ENCODE measurements around the gene SNCA. TPM values are rescaled to one million over a fixed set of nuclear protein-coding genes. Genes with fewer than 3 reads are reported as not detected.
A peak's percentile ranks its signal among the peaks of the same experiment; 100 is the strongest.

Gene SNCA
- total RNA-seq: 83.0 TPM

- H3K9me3 ChIP-seq (ENCODE audit: control insufficient read depth in 3 of 3, low read length in 3 of 3): no peaks in the 10 kb centered on the region
- no peak within 1 kb of the TSS for H3K9ac ChIP-seq (ENCODE audit: low read depth in 1 of 3, low read length in 3 of 3)
- H3K27me3 ChIP-seq (ENCODE audit: control insufficient read depth in 3 of 3, insufficient read depth in 3 of 3, low read length in 3 of 3): peaks cover 17 to 41% (median 38%) of the 10 kb centered on the region in 3 donors
- peaks cover 0 to 3% (median 3%) of the 10 kb centered on the region in 3 donors for H3K4me1 ChIP-seq (ENCODE audit: control insufficient read depth in 3 of 3, insufficient read depth in 3 of 3, low read length in 3 of 3)
- no peak within 1 kb of the TSS for H3K27ac ChIP-seq (ENCODE audit: low read depth, low read length)
- H3K4me3 ChIP-seq (ENCODE audit: low read length in 3 of 3): peak within 1 kb of the TSS; percentile 52 to 64 (median 55)
- no peaks in the 10 kb centered on the region for H3K36me3 ChIP-seq (ENCODE audit: control insufficient read depth in 3 of 3, insufficient read depth in 3 of 3, low read length in 3 of 3)
Observed at GRCh38 chr4:89836897-89837384, at the start of gene SNCA. Gene SNCA (minus strand): TSS chr4:89837161. CDS start chr4:89835667, 1,494 bp downstream.

GRCh38 chr4:89879215-89879614 lies 42.3 kb upstream of the SNCA start:
- Histone ChIP-seq H3K27me3 (ENCODE audit: control insufficient read depth in 3 of 3, insufficient read depth in 3 of 3, low read length in 3 of 3) (no peaks in the 10 kb centered on the region), H3K9ac (ENCODE audit: low read depth in 1 of 3, low read length in 3 of 3) (no peak overlapping the region), H3K27ac (ENCODE audit: low read depth, low read length) (no peak overlapping the region), H3K4me3 (ENCODE audit: low read length in 3 of 3) (no peak overlapping the region), H3K4me1 (ENCODE audit: control insufficient read depth in 3 of 3, insufficient read depth in 3 of 3, low read length in 3 of 3) (no peaks in the 10 kb centered on the region), H3K9me3 (ENCODE audit: control insufficient read depth in 3 of 3, low read length in 3 of 3) (no peaks in the 10 kb centered on the region), H3K36me3 (ENCODE audit: control insufficient read depth in 3 of 3, insufficient read depth in 3 of 3, low read length in 3 of 3) (no peaks in the 10 kb centered on the region)

GRCh38 chr4:89878611-89879010 lies 41.6 kb upstream of the SNCA start:
- H3K36me3 ChIP-seq (ENCODE audit: control insufficient read depth in 3 of 3, insufficient read depth in 3 of 3, low read length in 3 of 3): no peaks in the 10 kb centered on the region
- H3K9ac ChIP-seq (ENCODE audit: low read depth in 1 of 3, low read length in 3 of 3): no peak overlapping the region
- H3K4me1 ChIP-seq (ENCODE audit: control insufficient read depth in 3 of 3, insufficient read depth in 3 of 3, low read length in 3 of 3): no peaks in the 10 kb centered on the region
- H3K27me3 ChIP-seq (ENCODE audit: control insufficient read depth in 3 of 3, insufficient read depth in 3 of 3, low read length in 3 of 3): no peaks in the 10 kb centered on the region
- H3K4me3 ChIP-seq (ENCODE audit: low read length in 3 of 3): no peak overlapping the region
- H3K27ac ChIP-seq (ENCODE audit: low read depth, low read length): no peak overlapping the region
- H3K9me3 ChIP-seq (ENCODE audit: control insufficient read depth in 3 of 3, low read length in 3 of 3): no peaks in the 10 kb centered on the region

GRCh38 chr4:89876548-89876947 lies 39.6 kb upstream of the SNCA start:
- H3K36me3 ChIP-seq (ENCODE audit: control insufficient read depth in 3 of 3, insufficient read depth in 3 of 3, low read length in 3 of 3): no peaks in the 10 kb centered on the region
- no peak overlapping the region for H3K9ac ChIP-seq (ENCODE audit: low read depth in 1 of 3, low read length in 3 of 3)
- no peaks in the 10 kb centered on the region for H3K4me1 ChIP-seq (ENCODE audit: control insufficient read depth in 3 of 3, insufficient read depth in 3 of 3, low read length in 3 of 3)
- H3K27me3 ChIP-seq (ENCODE audit: control insufficient read depth in 3 of 3, insufficient read depth in 3 of 3, low read length in 3 of 3): no peaks in the 10 kb centered on the region
- no peaks in the 10 kb centered on the region for H3K9me3 ChIP-seq (ENCODE audit: control insufficient read depth in 3 of 3, low read length in 3 of 3)
- H3K4me3 ChIP-seq (ENCODE audit: low read length in 3 of 3): no peak overlapping the region
- H3K27ac ChIP-seq (ENCODE audit: low read depth, low read length): no peak overlapping the region

GRCh38 chr4:89871211-89871610 lies 34.2 kb upstream of the SNCA start:
- H3K4me3 ChIP-seq (ENCODE audit: low read length in 3 of 3): no peak overlapping the region
- H3K27ac ChIP-seq (ENCODE audit: low read depth, low read length): no peak overlapping the region
- H3K27me3 ChIP-seq (ENCODE audit: control insufficient read depth in 3 of 3, insufficient read depth in 3 of 3, low read length in 3 of 3): no peaks in the 10 kb centered on the region
- no peaks in the 10 kb centered on the region for H3K4me1 ChIP-seq (ENCODE audit: control insufficient read depth in 3 of 3, insufficient read depth in 3 of 3, low read length in 3 of 3)
- no peak overlapping the region for H3K9ac ChIP-seq (ENCODE audit: low read depth in 1 of 3, low read length in 3 of 3)
- no peaks in the 10 kb centered on the region for H3K36me3 ChIP-seq (ENCODE audit: control insufficient read depth in 3 of 3, insufficient read depth in 3 of 3, low read length in 3 of 3)
- no peaks in the 10 kb centered on the region for H3K9me3 ChIP-seq (ENCODE audit: control insufficient read depth in 3 of 3, low read length in 3 of 3)

- no peaks in the 10 kb centered on the region for H3K27me3 ChIP-seq (ENCODE audit: control insufficient read depth in 3 of 3, insufficient read depth in 3 of 3, low read length in 3 of 3)
- H3K9ac ChIP-seq (ENCODE audit: low read depth in 1 of 3, low read length in 3 of 3): no peak overlapping the region
- H3K9me3 ChIP-seq (ENCODE audit: control insufficient read depth in 3 of 3, low read length in 3 of 3): no peaks in the 10 kb centered on the region
- no peaks in the 10 kb centered on the region for H3K4me1 ChIP-seq (ENCODE audit: control insufficient read depth in 3 of 3, insufficient read depth in 3 of 3, low read length in 3 of 3)
- no peak overlapping the region for H3K4me3 ChIP-seq (ENCODE audit: low read length in 3 of 3)
- H3K36me3 ChIP-seq (ENCODE audit: control insufficient read depth in 3 of 3, insufficient read depth in 3 of 3, low read length in 3 of 3): no peaks in the 10 kb centered on the region
- H3K27ac ChIP-seq (ENCODE audit: low read depth, low read length): no peak overlapping the region
Observed at GRCh38 chr4:89868999-89869589, 32.1 kb upstream of the SNCA start.

- H3K4me1 ChIP-seq (ENCODE audit: control insufficient read depth in 3 of 3, insufficient read depth in 3 of 3, low read length in 3 of 3): no peaks in the 10 kb centered on the region
Observed at GRCh38 chr4:89868276-89868675, 31.3 kb upstream of the SNCA start.

GRCh38 chr4:89863533-89863932 lies 26.6 kb upstream of the SNCA start:
- Histone ChIP-seq H3K4me1 (ENCODE audit: control insufficient read depth in 3 of 3, insufficient read depth in 3 of 3, low read length in 3 of 3) (no peaks in the 10 kb centered on the region), H3K9ac (ENCODE audit: low read depth in 1 of 3, low read length in 3 of 3) (no peak overlapping the region), H3K27me3 (ENCODE audit: control insufficient read depth in 3 of 3, insufficient read depth in 3 of 3, low read length in 3 of 3) (no peaks in the 10 kb centered on the region), H3K36me3 (ENCODE audit: control insufficient read depth in 3 of 3, insufficient read depth in 3 of 3, low read length in 3 of 3) (no peaks in the 10 kb centered on the region), H3K4me3 (ENCODE audit: low read length in 3 of 3) (no peak overlapping the region), H3K27ac (ENCODE audit: low read depth, low read length) (no peak overlapping the region), H3K9me3 (ENCODE audit: control insufficient read depth in 3 of 3, low read length in 3 of 3) (no peaks in the 10 kb centered on the region)

More at GRCh38 chr4:89868276-89868675, 31.3 kb upstream of the SNCA start:
- no peaks in the 10 kb centered on the region for H3K27me3 ChIP-seq (ENCODE audit: control insufficient read depth in 3 of 3, insufficient read depth in 3 of 3, low read length in 3 of 3)
- H3K9me3 ChIP-seq (ENCODE audit: control insufficient read depth in 3 of 3, low read length in 3 of 3): no peaks in the 10 kb centered on the region
- H3K27ac ChIP-seq (ENCODE audit: low read depth, low read length): no peak overlapping the region
- no peaks in the 10 kb centered on the region for H3K36me3 ChIP-seq (ENCODE audit: control insufficient read depth in 3 of 3, insufficient read depth in 3 of 3, low read length in 3 of 3)
- no peak overlapping the region for H3K9ac ChIP-seq (ENCODE audit: low read depth in 1 of 3, low read length in 3 of 3)
- no peak overlapping the region for H3K4me3 ChIP-seq (ENCODE audit: low read length in 3 of 3)

- H3K36me3 ChIP-seq (ENCODE audit: control insufficient read depth in 3 of 3, insufficient read depth in 3 of 3, low read length in 3 of 3): no peaks in the 10 kb centered on the region
- H3K4me3 ChIP-seq (ENCODE audit: low read length in 3 of 3): no peak overlapping the region
- no peaks in the 10 kb centered on the region for H3K27me3 ChIP-seq (ENCODE audit: control insufficient read depth in 3 of 3, insufficient read depth in 3 of 3, low read length in 3 of 3)
- no peak overlapping the region for H3K27ac ChIP-seq (ENCODE audit: low read depth, low read length)
- no peak overlapping the region for H3K9ac ChIP-seq (ENCODE audit: low read depth in 1 of 3, low read length in 3 of 3)
- no peaks in the 10 kb centered on the region for H3K4me1 ChIP-seq (ENCODE audit: control insufficient read depth in 3 of 3, insufficient read depth in 3 of 3, low read length in 3 of 3)
- no peaks in the 10 kb centered on the region for H3K9me3 ChIP-seq (ENCODE audit: control insufficient read depth in 3 of 3, low read length in 3 of 3)
Observed at GRCh38 chr4:89860971-89861370, 24.0 kb upstream of the SNCA start.

GRCh38 chr4:89855236-89855635 lies 18.3 kb upstream of the SNCA start:
- H3K4me1 ChIP-seq (ENCODE audit: control insufficient read depth in 3 of 3, insufficient read depth in 3 of 3, low read length in 3 of 3): no peaks in the 10 kb centered on the region
- H3K9ac ChIP-seq (ENCODE audit: low read depth in 1 of 3, low read length in 3 of 3): no peak overlapping the region
- no peak overlapping the region for H3K4me3 ChIP-seq (ENCODE audit: low read length in 3 of 3)
- no peaks in the 10 kb centered on the region for H3K36me3 ChIP-seq (ENCODE audit: control insufficient read depth in 3 of 3, insufficient read depth in 3 of 3, low read length in 3 of 3)
- no peaks in the 10 kb centered on the region for H3K27me3 ChIP-seq (ENCODE audit: control insufficient read depth in 3 of 3, insufficient read depth in 3 of 3, low read length in 3 of 3)
- no peaks in the 10 kb centered on the region for H3K9me3 ChIP-seq (ENCODE audit: control insufficient read depth in 3 of 3, low read length in 3 of 3)
- H3K27ac ChIP-seq (ENCODE audit: low read depth, low read length): no peak overlapping the region

All from skeletal muscle tissue (tissue), 4 donors.